H1 (cell line): ENCODE data around the gene PNMA6E. TPM values are rescaled to one million over a fixed set of nuclear protein-coding genes. Genes with fewer than 3 reads are reported as not detected.

ENCODE experiments used
- CTCF ChIA-PET: fragments of 300-600 bp; sonication (Branson Sonifier 250); formaldehyde crosslinking; loops from one replicate; lab custom pipeline; 2021; ENCODE audit not compliant: partially characterized antibody; lab: Charles Lee
- POLR2A ChIA-PET: fragments of 300-600 bp; sonication (Branson Sonifier 250); formaldehyde crosslinking; loops from one replicate; lab custom pipeline; 2021; ENCODE audit warnings: inconsistent platforms; ENCODE audit not compliant: partially characterized antibody; lab: Charles Lee
- DNase-seq, 2 experiments: peaks; one replicate each; pipeline versions ENCODE4 v3.0.0 to v3.0.0-alpha.2; 2010 to 2022; ENCODE audit warnings: low spot score in 2 of 2, low read depth in 1 of 2, mixed read lengths in 1 of 2
- FAIRE-seq: peaks from 2 replicates; lab custom pipeline; 2011; peaks lifted over from hg19 to GRCh38; lab: Jason Lieb, UNC
- H2AFZ ChIP-seq: 2 replicates; pipeline ENCODE4 v1.8.1; 2012; ENCODE audit warnings: low read length, inconsistent platforms
- H2AK5ac ChIP-seq: 2 replicates; pipeline ENCODE4 v1.6.1; 2013; ENCODE audit warnings: low read depth, low read length
- H2BK120ac ChIP-seq: replicated peaks from 2 replicates; pipeline ENCODE3; 2013; ENCODE audit warnings: low read depth, low read length, inconsistent platforms
- H2BK12ac ChIP-seq: 2 replicates; pipeline ENCODE4 v1.6.1; 2013; ENCODE audit warnings: low read depth, low read length
- H2BK15ac ChIP-seq: 2 replicates; pipeline ENCODE4 v1.6.1; 2013; ENCODE audit warnings: low read length
- H2BK20ac ChIP-seq: 2 replicates; pipeline ENCODE4 v1.6.1; 2013; ENCODE audit warnings: low read length
- H2BK5ac ChIP-seq: 2 replicates; pipeline ENCODE4 v1.6.1; 2013; ENCODE audit warnings: low read depth, low read length
- H3K14ac ChIP-seq: 2 replicates; pipeline ENCODE4 v1.6.1; 2013; ENCODE audit warnings: inconsistent platforms; ENCODE audit not compliant: insufficient read length
- H3K18ac ChIP-seq: 2 replicates; pipeline ENCODE4 v1.6.1; 2013; ENCODE audit warnings: low read length; ENCODE audit errors: extremely low read depth
- H3K23ac ChIP-seq: 2 replicates; pipeline ENCODE4 v1.6.1; 2013; ENCODE audit warnings: inconsistent platforms; ENCODE audit not compliant: insufficient read length
- H3K23me2 ChIP-seq: 2 replicates; pipeline ENCODE4 v1.6.1; 2013; ENCODE audit warnings: low read depth, low read length
- H3K27ac ChIP-seq: 2 replicates; pipeline ENCODE4 v1.6.1; 2011; ENCODE audit warnings: low read depth, low read length, inconsistent platforms
- H3K27me3 ChIP-seq, 4 experiments: replicated peaks in 1 of 4; 1 replicate in 1 of 4; 2 replicates in 3 of 4; pipeline versions ENCODE4 v1.6.1 to v1.8.1; 2011 to 2013; ENCODE audit warnings: low read length in 3 of 4, mild to moderate bottlenecking in 3 of 4, inconsistent platforms in 2 of 4, mixed read lengths in 2 of 4, moderate library complexity in 1 of 4; ENCODE audit not compliant: control insufficient read depth in 3 of 4, insufficient read depth in 3 of 4; ENCODE audit errors: extremely low read depth in 1 of 4
- H3K36me3 ChIP-seq, 4 experiments: 2 replicates each; pipeline versions ENCODE4 v1.6.1 to v1.8.1; 2011 to 2013; ENCODE audit warnings: mild to moderate bottlenecking in 4 of 4, low read length in 3 of 4, moderate library complexity in 2 of 4, control low read depth in 1 of 4, inconsistent platforms in 1 of 4; ENCODE audit not compliant: insufficient read depth in 4 of 4, control insufficient read depth in 2 of 4
- H3K4ac ChIP-seq: replicated peaks from 2 replicates; pipeline ENCODE3; 2013; ENCODE audit warnings: low read length, low read depth, mixed read lengths, inconsistent platforms; ENCODE audit not compliant: insufficient read length
- H3K4me1 ChIP-seq, 4 experiments: replicated peaks in 1 of 4; 1 replicate in 1 of 4; 2 replicates in 3 of 4; pipeline versions ENCODE4 v1.6.1 to v1.8.1; 2011 to 2013; ENCODE audit warnings: low read length in 3 of 4, inconsistent platforms in 2 of 4, mixed read lengths in 1 of 4; ENCODE audit not compliant: insufficient read depth in 4 of 4, control insufficient read depth in 3 of 4
- H3K4me2 ChIP-seq, 2 experiments: 2 replicates each; pipeline versions ENCODE4 v1.6.1 to v1.8.1; 2011 to 2013; ENCODE audit warnings: low read depth in 2 of 2, low read length in 2 of 2, control low read depth in 1 of 2, inconsistent platforms in 1 of 2, mild to moderate bottlenecking in 1 of 2; ENCODE audit not compliant: insufficient read depth in 1 of 2
- H3K4me3 ChIP-seq, 4 experiments: fragments of 200-600, 300-600 bp in 1 of 4; sonication (generic), shearing (Covaris generic), sonication (Bioruptor Twin) in 1 of 4; 2 replicates each; pipeline versions ENCODE4 v1.5.1 to v1.8.1; 2011 to 2016; ENCODE audit warnings: low read length in 4 of 4, low read depth in 3 of 4, control low read depth in 2 of 4, inconsistent platforms in 2 of 4, mild to moderate bottlenecking in 2 of 4, mixed read lengths in 1 of 4, moderate library complexity in 1 of 4; ENCODE audit not compliant: insufficient read depth in 2 of 4; ENCODE audit errors: extremely low read depth in 1 of 4
- H3K56ac ChIP-seq: replicated peaks from 2 replicates; pipeline ENCODE3; 2013; ENCODE audit warnings: low read depth, mild to moderate bottlenecking, mixed read lengths, low read length, inconsistent platforms; ENCODE audit not compliant: insufficient read length
- H3K79me1 ChIP-seq: 2 replicates; pipeline ENCODE4 v1.6.1; 2013; ENCODE audit warnings: low read depth, low read length, control low read depth
- H3K79me2 ChIP-seq, 2 experiments: 2 replicates each; pipeline versions ENCODE4 v1.6.1 to v1.8.1; 2012 to 2013; ENCODE audit warnings: low read length in 2 of 2, mild to moderate bottlenecking in 2 of 2, inconsistent platforms in 1 of 2; ENCODE audit not compliant: insufficient read depth in 2 of 2, control insufficient read depth in 1 of 2
- H3K9ac ChIP-seq, 4 experiments: replicated peaks in 1 of 4; 1 replicate in 1 of 4; 2 replicates in 3 of 4; pipeline versions ENCODE4 v1.6.1 to v1.8.1; 2011 to 2013; ENCODE audit warnings: low read depth in 3 of 4, low read length in 3 of 4, control low read depth in 2 of 4, mild to moderate bottlenecking in 2 of 4, moderate library complexity in 2 of 4, inconsistent platforms in 1 of 4; ENCODE audit errors: extremely low read depth in 1 of 4
- H3K9me3 ChIP-seq, 2 experiments: 2 replicates each; pipeline versions ENCODE4 v1.6.1 to v1.8.1; 2012 to 2013; ENCODE audit warnings: mild to moderate bottlenecking in 2 of 2, moderate library complexity in 2 of 2, control low read depth in 1 of 2, inconsistent platforms in 1 of 2, low read depth in 1 of 2, low read length in 1 of 2, mixed read lengths in 1 of 2; ENCODE audit not compliant: insufficient read depth in 2 of 2
- H4K20me1 ChIP-seq, 2 experiments: replicated peaks in 1 of 2; 2 replicates each; pipeline versions ENCODE3 to v1.8.1; 2011 to 2013; ENCODE audit warnings: inconsistent platforms in 2 of 2, low read length in 2 of 2, mild to moderate bottlenecking in 1 of 2; ENCODE audit not compliant: insufficient read depth in 2 of 2, control insufficient read depth in 1 of 2
- H4K5ac ChIP-seq: 2 replicates; pipeline ENCODE4 v1.6.1; 2013; ENCODE audit warnings: low read length, low read depth, mixed read lengths, inconsistent platforms; ENCODE audit not compliant: insufficient read length
- H4K8ac ChIP-seq: 2 replicates; pipeline ENCODE4 v1.8.0; 2013; ENCODE audit warnings: mild to moderate bottlenecking, moderate library complexity, low read length, inconsistent platforms; ENCODE audit not compliant: insufficient read depth; ENCODE audit errors: extremely low read depth
- H4K91ac ChIP-seq: replicated peaks from 2 replicates; pipeline ENCODE3; 2013; ENCODE audit warnings: low read length, mixed read lengths, inconsistent platforms; ENCODE audit not compliant: insufficient read length
- ASH2L ChIP-seq: fragments of 200-600, 300-600 bp; sonication (generic); IDR thresholded peaks from one replicate; pipeline ENCODE4 v1.7.1; 2017; ENCODE audit warnings: low read length
- ATF3 ChIP-seq: IDR thresholded peaks from 2 replicates; pipeline ENCODE4 v1.6.1; 2011; ENCODE audit warnings: low read depth, mild to moderate bottlenecking, low read length; ENCODE audit not compliant: insufficient read depth
- CBX5 ChIP-seq: fragments of 300-800, 300-1000 bp; sonication (generic); IDR thresholded peaks from 2 replicates; pipeline ENCODE4 v1.7.1; 2016; ENCODE audit warnings: antibody characterized with exemption, low read length, low read depth
- CHD1 ChIP-seq: IDR thresholded peaks from 2 replicates; pipeline ENCODE4 v1.6.1; 2012; ENCODE audit warnings: low read depth, low read length, improper control_type of control experiment
- EP300 ChIP-seq, 2 experiments: IDR thresholded peaks; 1 replicate in 1 of 2; 2 replicates in 1 of 2; pipeline ENCODE4 v1.6.1; 2011 to 2012; ENCODE audit warnings: low read depth in 2 of 2, low read length in 2 of 2, mild to moderate bottlenecking in 2 of 2, borderline replicate concordance in 1 of 2, inconsistent platforms in 1 of 2, moderate library complexity in 1 of 2
- HDAC2 ChIP-seq, 2 experiments: fragments of 300-600 bp in 1 of 2; sonication (generic) in 1 of 2; IDR thresholded peaks; 2 replicates each; pipeline ENCODE4 v1.6.1; 2011 to 2012; ENCODE audit warnings: low read depth in 2 of 2, low read length in 2 of 2, mild to moderate bottlenecking in 2 of 2, moderate library complexity in 2 of 2, borderline replicate concordance in 1 of 2, inconsistent platforms in 1 of 2
- MAFK ChIP-seq: IDR thresholded peaks from 2 replicates; pipeline ENCODE4 v1.6.1; 2012; ENCODE audit warnings: low read depth, mild to moderate bottlenecking, improper control_type of control experiment, low read length
- PHF8 ChIP-seq: fragments of 200-600 bp; sonication (generic); conservative IDR thresholded peaks from 2 replicates; pipeline ENCODE4 v1.7.1; 2012; ENCODE audit warnings: low read depth, mild to moderate bottlenecking, inconsistent platforms, low read length, moderate library complexity
- POLR2A ChIP-seq, 2 experiments: IDR thresholded peaks; 1 replicate in 1 of 2; 2 replicates in 1 of 2; pipeline ENCODE4 v1.6.1; 2011; ENCODE audit warnings: low read depth in 2 of 2, low read length in 2 of 2, mild to moderate bottlenecking in 2 of 2; ENCODE audit errors: control extremely low read depth in 1 of 2
- POLR2AphosphoS5 ChIP-seq: IDR thresholded peaks from 2 replicates; pipeline ENCODE4 v1.6.1; 2011; ENCODE audit warnings: low read depth, low read length
- RFX5 ChIP-seq: IDR thresholded peaks from 2 replicates; pipeline ENCODE4 v1.6.1; 2011; ENCODE audit warnings: low read depth, low read length, improper control_type of control experiment, borderline replicate concordance
- TBP ChIP-seq: IDR thresholded peaks from 2 replicates; pipeline ENCODE4 v1.6.1; 2011; ENCODE audit warnings: low read depth, low read length, improper control_type of control experiment
- USF2 ChIP-seq: IDR thresholded peaks from 2 replicates; pipeline ENCODE4 v1.6.1; 2011; ENCODE audit warnings: low read length, improper control_type of control experiment
- WGBS, 2 experiments: shearing (Covaris generic) in 1 of 2; methylation state at CpG; one replicate each; pipeline versions ENCODE4 v1.1.6 to v1.1.7; 2013 to 2015; ENCODE audit warnings: low lambda C conversion rate in 2 of 2, mixed read lengths in 2 of 2, inconsistent platforms in 1 of 2, low coverage in 1 of 2, missing lambda C conversion rate in 1 of 2; ENCODE audit not compliant: insufficient replicate concordance in 2 of 2, insufficient coverage in 1 of 2, insufficient read length in 1 of 2; ENCODE audit errors: extremely low coverage in 1 of 2, missing lambda C conversion rate in 1 of 2; 5-methylcytosine and 5-hydroxymethylcytosine counted together
- polyA plus RNA-seq, 7 experiments: library from polyadenylated mRNA; depleted of rRNA in 3 of 7; stranded (reverse) in 5 of 7; unstranded in 2 of 7; fragments of >200 nt in 5 of 7; fragments of 200-250 nt in 2 of 7; gene quantifications; 1 replicate in 5 of 7; 2 replicates in 1 of 7; 4 replicates in 1 of 7; pipeline versions ENCODE4 v1.2.1 to v1.2.3, GENCODE V29; 2011 to 2013; ENCODE audit warnings: missing spikeins in 2 of 7, mixed read lengths in 2 of 7
- total RNA-seq: library from RNA; stranded (reverse); fragmentation: NEBNext Ultra II Directional; extraction: Animal tissue kit (Norgen Biotek cat#: 25700); gene quantifications from 2 replicates; pipeline ENCODE4 v1.2.1, GENCODE V29; 2021

PNMA6E gene
- total and polyA plus RNA-seq, 2 of the 8 experiments (the other 6 are each of a cell fraction or from before 2014, with no cell fraction given) = not detected

GRCh38 chrX:153384390-153384789 lies 16.8 kb downstream of the PNMA6E start:
- CTCF ChIA-PET = interaction anchor here (1.2 kb wide), 1 partner anchor 22 kb away, joined by 4 read pairs; no protein-coding TSS in a partner anchor
- Histone ChIP-seq H3K4me2 (no peak overlapping the region), H4K91ac (no peak overlapping the region), H3K14ac (no peak overlapping the region), H3K9me3 (peaks cover 0 to 5% of the 10 kb centered on the region in 2 experiments; a peak in 1 of 4 replicates), H3K27me3 (no peaks in the 10 kb centered on the region), H2BK20ac (no peak overlapping the region), H3K4me1 (peaks cover 0 to 2% (median under 1%) of the 10 kb centered on the region in 4 experiments; a peak in 1 of 7 replicates), H3K4ac (no peak overlapping the region), H4K20me1 (peaks cover 0 to 2% of the 10 kb centered on the region in 2 experiments), H3K27ac (no peak overlapping the region), H4K8ac (no peak overlapping the region), H2AK5ac (no peak overlapping the region), H3K23me2 (peaks cover 18% of the 10 kb centered on the region; the same call in 1 of the 2 replicates), H3K56ac (no peak overlapping the region), H3K36me3 (no peaks in the 10 kb centered on the region), H2BK5ac (no peak overlapping the region), H3K79me2 (no peaks in the 10 kb centered on the region), H2BK120ac (no peak overlapping the region), H3K18ac (no peak overlapping the region), H3K23ac (no peak overlapping the region), H3K4me3 (no peak overlapping the region), H2BK12ac (no peak overlapping the region), H4K5ac (no peak overlapping the region), H2BK15ac (no peak overlapping the region), H3K79me1 (no peaks in the 10 kb centered on the region), H3K9ac (no peak overlapping the region), H2AFZ (no peak overlapping the region)
- FAIRE-seq (no peak), DNase-seq (no peak)
- WGBS, 2 experiments = 94% methylated on average over 3 of the region's 6 CpGs; no CpG with 5 or more reads in 1 of the 2 experiments
- POLR2A ChIA-PET = no interaction called here
- TF ChIP-seq MAFK = no peak
- no peak for TF ChIP-seq USF2
- TF ChIP-seq RFX5 = no peak
- no peak for TF ChIP-seq HDAC2 (IDR thresholded peaks at IDR 0.05; ENCODE audit: borderline replicate concordance in 1 of 2, low read depth in 2 of 2, low read length in 2 of 2)
- no peak for TF ChIP-seq PHF8
- TF ChIP-seq ASH2L = no peak
- no peak for TF ChIP-seq CBX5
- TF ChIP-seq POLR2A (IDR thresholded peaks at IDR 0.05; ENCODE audit: control extremely low read depth in 1 of 2, low read depth in 2 of 2, low read length in 2 of 2) = no peak
- TF ChIP-seq TBP = no peak
- no peak for TF ChIP-seq ATF3
- no peak for TF ChIP-seq CHD1
- TF ChIP-seq EP300 (IDR thresholded peaks at IDR 0.05; ENCODE audit: borderline replicate concordance in 1 of 2, low read depth in 2 of 2, low read length in 2 of 2) = no peak
- TF ChIP-seq POLR2AphosphoS5 = no peak
